ENCODE results near the gene KRTDAP.
"Not testable (repeated sequence)": the region's sequence is repeated elsewhere in the genome, so short reads cannot be mapped to it uniquely, and the experiment has no call there.

Gene KRTDAP

GRCh38 chr19:35483089-35483488 lies 7.2 kb downstream of the KRTDAP start:
- DNase-seq = no peak

DNA sequence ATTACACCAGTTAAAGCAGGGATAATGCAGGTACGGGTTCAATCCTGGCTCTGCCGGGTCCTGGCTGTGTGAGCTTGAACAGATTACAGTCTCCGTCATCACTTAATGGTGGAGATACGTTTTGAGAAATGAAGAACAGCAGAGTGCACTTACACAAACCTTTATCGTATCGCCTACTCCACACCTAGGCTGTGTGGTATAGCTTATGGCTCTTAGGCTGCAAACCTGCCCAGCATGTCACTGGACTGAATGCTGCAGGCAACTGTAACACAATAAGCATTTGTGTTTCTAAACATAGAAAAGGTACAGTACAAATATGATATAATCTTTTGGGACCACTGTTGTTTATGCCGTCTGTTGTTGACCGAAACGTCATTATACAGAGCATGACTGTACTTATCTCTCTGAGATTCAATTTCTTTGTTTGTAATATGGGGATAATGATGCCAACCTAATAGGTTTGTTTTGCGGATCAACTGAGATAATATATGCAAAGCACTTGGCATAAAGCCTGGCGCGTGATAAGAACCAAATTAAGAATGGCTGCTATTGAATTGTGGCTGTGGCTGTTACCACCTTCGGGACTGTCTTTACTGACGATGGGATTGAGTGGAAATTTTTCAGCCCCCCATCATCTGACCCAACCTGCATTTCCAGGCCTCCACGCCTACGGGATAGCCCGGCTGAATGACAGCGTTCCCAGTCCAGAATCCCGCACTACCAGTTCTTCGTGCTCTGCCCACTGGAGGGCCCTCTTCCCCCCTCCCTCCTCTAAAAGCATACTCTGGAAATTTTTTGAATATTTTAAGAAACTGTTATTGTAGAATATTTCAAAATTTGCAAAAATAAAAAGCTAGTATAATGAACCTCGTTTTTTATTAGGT lies 11.2 kb downstream of the KRTDAP start:
- DNase-seq = no peak

DNA sequence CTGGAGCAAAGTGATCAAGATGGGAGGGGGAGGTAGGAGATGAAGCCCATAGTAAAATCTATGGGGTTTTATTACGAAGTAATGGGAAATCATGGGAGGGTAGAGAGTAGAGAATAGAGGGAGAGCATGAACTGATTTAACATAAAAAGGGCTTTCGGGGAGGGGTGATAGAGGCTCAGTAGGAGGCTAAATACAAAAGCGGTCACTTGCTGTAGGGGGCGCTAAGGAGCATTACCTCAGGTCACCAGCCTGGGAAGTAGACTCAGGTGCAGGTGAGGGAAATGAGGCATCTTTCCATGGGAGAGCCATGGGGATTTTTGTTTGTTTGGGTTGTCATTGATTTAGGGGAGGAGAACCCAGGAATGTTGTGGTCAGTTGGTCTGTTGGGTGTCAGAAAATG lies 14.1 kb downstream of the KRTDAP start:
- no peak for DNase-seq

GRCh38 chr19:35474594-35474993 lies 15.7 kb downstream of the KRTDAP start:
- DNase-seq = not testable (repeated sequence)

GRCh38 chr19:35474104-35474503 lies 16.2 kb downstream of the KRTDAP start:
- DNase-seq = no peak

DNA sequence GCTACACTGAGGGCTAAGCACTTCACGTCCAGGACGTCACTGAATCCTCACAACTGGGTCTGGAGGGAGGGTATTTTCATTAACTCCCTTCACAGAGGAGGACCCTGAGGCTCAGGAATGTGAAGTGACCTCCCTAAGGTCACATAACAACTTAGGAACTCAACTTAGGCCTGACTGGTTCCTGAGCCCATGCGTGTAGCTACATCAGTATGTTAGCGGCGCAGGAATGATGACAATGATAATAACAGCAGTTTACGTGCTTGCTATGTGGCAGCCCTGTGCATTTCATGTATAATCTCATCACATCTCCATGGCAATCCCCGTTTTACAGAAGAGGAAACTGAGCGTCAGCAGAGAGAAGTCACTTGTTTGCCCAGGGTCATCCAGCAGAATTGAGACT lies 18.3 kb downstream of the KRTDAP start:
- no peak for DNase-seq

GRCh38 chr19:35471075-35471474 lies 19.2 kb downstream of the KRTDAP start:
- not testable (repeated sequence) for DNase-seq

DNA sequence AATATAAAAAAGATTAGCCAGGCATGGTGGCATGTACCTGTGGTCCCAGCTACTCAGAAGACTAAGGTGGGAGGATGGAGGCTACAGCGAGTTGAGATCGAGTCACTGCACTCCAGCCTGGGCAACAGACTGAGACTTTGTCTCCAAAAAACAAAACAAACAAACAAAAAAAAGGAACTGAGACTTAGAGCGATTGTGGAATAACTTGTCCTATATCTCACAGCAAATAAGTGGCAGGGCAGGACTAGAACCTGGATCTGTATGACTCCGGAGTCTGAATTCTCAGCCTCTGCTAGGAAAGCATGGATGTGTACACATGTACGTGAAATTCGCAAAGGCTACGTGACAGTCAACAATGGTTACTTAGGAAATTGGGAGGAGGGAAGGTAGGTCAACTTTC lies 20.1 kb downstream of the KRTDAP start:
- no peak for DNase-seq

DNA sequence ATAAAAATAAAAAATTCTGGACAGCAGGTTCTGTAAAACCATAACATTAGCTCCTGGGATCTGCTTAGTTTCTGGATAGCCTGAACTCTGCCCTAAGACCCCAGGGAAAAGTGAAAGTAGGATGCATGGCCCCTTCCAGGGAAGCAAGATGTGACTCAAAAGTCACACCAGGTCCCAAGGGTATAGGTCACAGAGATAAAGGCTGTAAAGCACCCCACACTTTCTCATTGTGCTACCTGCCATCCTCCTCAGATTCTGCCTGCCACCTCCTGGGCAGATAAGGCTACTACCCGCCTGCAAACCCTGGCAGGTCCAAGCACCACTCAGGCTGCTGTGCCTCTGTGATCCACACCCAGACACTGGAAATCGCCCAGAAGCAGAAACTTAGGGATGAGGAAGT lies 21.6 kb downstream of the KRTDAP start:
- peak; percentile 56 for DNase-seq

DNA sequence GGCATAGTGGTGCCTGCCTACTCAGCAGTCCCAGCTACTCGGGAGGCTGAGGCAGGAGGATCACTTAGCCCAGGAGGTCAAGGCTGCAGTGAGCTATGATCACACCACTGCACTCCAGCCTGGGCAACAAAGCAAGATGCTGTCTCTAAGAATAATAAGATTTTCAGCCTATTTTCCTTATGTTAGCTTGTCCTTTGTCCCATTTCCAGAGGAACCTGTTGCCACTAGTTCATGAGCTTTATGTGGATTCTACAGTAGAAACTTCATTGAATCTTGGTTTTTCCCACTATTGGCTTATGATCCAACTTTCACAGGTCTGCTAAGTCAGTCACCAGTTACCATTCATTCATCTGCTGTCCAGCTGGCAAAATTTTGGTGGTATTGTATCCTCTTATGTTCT lies 24.0 kb downstream of the KRTDAP start:
- DNase-seq = no peak

DNA sequence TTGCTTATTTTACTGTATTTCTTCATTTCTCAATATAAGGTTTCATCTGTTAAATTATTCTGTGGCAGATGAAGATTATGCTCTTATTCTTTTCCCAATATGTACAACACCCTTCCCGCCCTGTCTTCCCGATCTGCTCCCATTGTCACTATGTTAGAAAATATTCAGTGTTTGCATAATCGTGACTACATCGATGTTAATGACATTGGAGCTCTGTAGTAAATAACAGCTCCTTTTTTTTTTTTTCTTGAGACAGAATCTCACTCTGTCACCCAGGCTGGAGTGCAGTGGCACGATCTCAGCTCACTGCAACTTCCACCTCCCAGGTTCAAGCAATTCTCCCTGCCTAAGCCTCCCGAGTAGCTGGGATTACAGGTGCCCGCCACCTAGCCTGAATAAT lies 27.3 kb downstream of the KRTDAP start:
- not testable (repeated sequence) for DNase-seq

- no peak for DNase-seq
Observed at GRCh38 chr19:35462476-35462953, 27.7 kb downstream of the KRTDAP start.

DNA sequence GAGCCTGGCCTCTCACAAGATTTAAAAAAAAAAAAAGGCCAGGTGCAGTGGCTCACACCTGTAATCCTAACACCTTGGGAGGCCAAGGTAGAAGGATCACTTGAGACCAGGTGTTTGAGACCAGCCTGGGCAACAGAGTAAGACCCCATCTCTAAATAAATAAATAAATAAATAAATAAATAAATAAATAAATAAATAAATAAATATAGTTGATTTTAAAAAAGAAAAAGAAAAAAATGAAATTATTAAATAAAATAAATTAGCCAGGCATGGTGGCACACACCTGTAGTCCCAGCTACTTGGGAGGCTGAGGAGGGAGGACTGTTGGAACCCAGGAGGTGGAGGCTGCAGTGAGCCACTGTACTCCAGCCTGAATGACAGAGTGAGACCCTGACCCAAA lies 28.5 kb downstream of the KRTDAP start:
- DNase-seq = not testable (repeated sequence)

DNA sequence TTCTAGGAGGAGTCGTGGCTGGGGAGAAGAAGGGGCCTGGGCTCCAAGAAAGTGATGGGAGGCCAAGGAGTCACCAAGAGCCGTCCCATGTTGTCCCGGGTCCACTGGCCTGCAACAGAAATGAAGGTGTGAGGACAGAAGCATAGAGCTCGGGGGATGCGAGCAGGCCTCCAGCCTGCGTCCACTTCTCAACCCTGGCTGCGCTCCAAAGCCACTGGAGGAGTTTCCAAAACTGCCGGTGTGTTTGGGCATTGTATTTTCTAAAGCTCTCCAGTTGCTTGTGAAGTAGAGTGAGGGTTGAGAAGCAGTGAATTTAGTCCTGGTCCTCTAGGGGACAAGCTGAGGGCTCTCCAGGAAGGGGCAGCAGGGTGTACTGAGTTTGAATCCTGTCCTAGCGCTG lies 29.2 kb downstream of the KRTDAP start:
- DNase-seq = no peak

- DNase-seq = no peak
Observed at GRCh38 chr19:35460608-35461007, 29.7 kb downstream of the KRTDAP start.

GRCh38 chr19:35459414-35460082 lies 30.7 kb downstream of the KRTDAP start:
- no peak for DNase-seq

GRCh38 chr19:35458731-35459391 lies 31.4 kb downstream of the KRTDAP start:
- no peak for DNase-seq

DNA sequence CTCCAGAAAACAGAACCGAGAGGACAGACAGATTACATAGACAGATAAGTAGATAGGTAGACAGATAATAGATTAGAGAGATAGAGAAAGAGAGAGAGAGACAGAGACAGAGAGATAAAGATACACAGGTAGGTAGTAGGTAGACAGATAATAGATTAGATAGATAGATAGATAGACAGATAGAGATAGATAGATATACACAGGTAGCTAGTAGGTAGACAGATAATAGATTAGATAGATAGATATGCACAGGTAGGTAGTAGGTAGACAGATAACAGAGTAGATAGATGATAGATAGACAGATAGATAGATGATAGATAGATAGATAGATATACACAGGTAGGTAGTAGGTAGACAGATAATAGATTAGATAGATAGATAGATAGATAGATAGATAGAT lies 32.1 kb downstream of the KRTDAP start:
- DNase-seq = no peak

GRCh38 chr19:35457173-35457572 lies 33.1 kb downstream of the KRTDAP start:
- no peak for DNase-seq

GRCh38 chr19:35455616-35456201 lies 34.6 kb downstream of the KRTDAP start:
- no peak for DNase-seq

DNA sequence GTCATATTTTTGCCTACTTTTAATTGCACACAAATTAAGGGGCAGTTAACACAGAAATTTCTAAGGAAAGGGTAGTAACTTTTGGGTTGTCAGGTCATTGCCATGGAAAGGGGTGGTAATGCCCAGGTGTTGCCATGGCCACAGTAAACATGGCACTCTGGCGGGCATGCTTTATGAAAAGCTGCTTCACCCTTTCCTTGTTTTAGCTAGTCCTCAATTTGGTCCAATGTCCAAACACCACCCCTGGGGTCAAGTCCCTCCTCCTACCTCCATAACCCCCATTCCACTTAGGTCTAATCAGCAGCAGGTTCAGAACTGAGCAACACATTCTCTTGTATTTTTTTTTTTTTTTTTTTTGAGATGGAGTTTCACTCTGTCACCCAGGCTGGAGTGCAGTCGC lies 35.6 kb downstream of the KRTDAP start:
- no peak for DNase-seq

GRCh38 chr19:35451338-35452096 lies 38.7 kb downstream of the KRTDAP start:
- DNase-seq = no peak
